ENCODE data around the gene ANXA9.
A peak's percentile ranks its signal among the peaks of the same experiment; 100 is the strongest.

Gene ANXA9

GRCh38 chr1:150974580-150975478, 7.3 kb upstream of the ANXA9 start, which contains the start of gene CERS2:
Gene CERS2 (minus strand): TSS chr1:150974835. CDS start chr1:150969090, 5,745 bp downstream.
- peak; percentile 62 to 63 for DNase-seq (ENCODE audit: low read depth in 1 of 2, low spot score in 1 of 2)

- DNase-seq (ENCODE audit: low read depth in 1 of 2, low spot score in 1 of 2), result no peak
Measured at GRCh38 chr1:150976401-150976821, 5.7 kb upstream of the ANXA9 start.

- DNase-seq (ENCODE audit: low read depth in 1 of 2, low spot score in 1 of 2), result peak; percentile 52 to 53
Measured at GRCh38 chr1:150976879-150977694, 5.0 kb upstream of the ANXA9 start.

- DNase-seq (ENCODE audit: low read depth in 1 of 2, low spot score in 1 of 2), result peak; percentile 70 to 77
Measured at GRCh38 chr1:150979092-150980056, 2.7 kb upstream of the ANXA9 start.

GRCh38 chr1:150981177-150981804, 801 bp upstream of the ANXA9 start:
- DNase-seq (ENCODE audit: low read depth in 1 of 2, low spot score in 1 of 2), result no peak

- no peak for DNase-seq (ENCODE audit: low read depth in 1 of 2, low spot score in 1 of 2)
Measured at GRCh38 chr1:150985179-150985825, 3.2 kb downstream of the ANXA9 start.

- DNase-seq (ENCODE audit: low read depth in 1 of 2, low spot score in 1 of 2), result no peak
Measured at GRCh38 chr1:150987924-150988323, 5.8 kb downstream of the ANXA9 start.

- DNase-seq (ENCODE audit: low read depth in 1 of 2, low spot score in 1 of 2), result no peak
Measured at GRCh38 chr1:150992626-150993025, 10.5 kb downstream of the ANXA9 start.

GRCh38 chr1:150994248-150994647, 12.2 kb downstream of the ANXA9 start:
- DNase-seq (ENCODE audit: low read depth in 1 of 2, low spot score in 1 of 2), result no peak

GRCh38 chr1:150995460-150995859, 13.4 kb downstream of the ANXA9 start:
- DNase-seq (ENCODE audit: low read depth in 1 of 2, low spot score in 1 of 2), result no peak

- DNase-seq (ENCODE audit: low read depth in 1 of 2, low spot score in 1 of 2), result no peak
Measured at GRCh38 chr1:150995896-150996295, 13.8 kb downstream of the ANXA9 start.

GRCh38 chr1:150997126-150997872, 15.2 kb downstream of the ANXA9 start:
- DNase-seq (ENCODE audit: low read depth in 1 of 2, low spot score in 1 of 2), result no peak

GRCh38 chr1:150997949-150998348, 15.9 kb downstream of the ANXA9 start:
- DNase-seq (ENCODE audit: low read depth in 1 of 2, low spot score in 1 of 2), result no peak

GRCh38 chr1:150999051-150999674, 17.1 kb downstream of the ANXA9 start:
- DNase-seq (ENCODE audit: low read depth in 1 of 2, low spot score in 1 of 2), result no peak

- no peak for DNase-seq (ENCODE audit: low read depth in 1 of 2, low spot score in 1 of 2)
Measured at GRCh38 chr1:150999926-151000325, 17.8 kb downstream of the ANXA9 start.

GRCh38 chr1:151000408-151000807, 18.3 kb downstream of the ANXA9 start:
- DNase-seq (ENCODE audit: low read depth in 1 of 2, low spot score in 1 of 2), result no peak

GRCh38 chr1:151001602-151002001, 19.5 kb downstream of the ANXA9 start:
- DNase-seq (ENCODE audit: low read depth in 1 of 2, low spot score in 1 of 2), result no peak

- no peak for DNase-seq (ENCODE audit: low read depth in 1 of 2, low spot score in 1 of 2)
Measured at GRCh38 chr1:151002051-151002450, 20.0 kb downstream of the ANXA9 start.

- no peak for DNase-seq (ENCODE audit: low read depth in 1 of 2, low spot score in 1 of 2)
Measured at GRCh38 chr1:151002611-151003010, 20.5 kb downstream of the ANXA9 start.

Data from stimulated activated CD4-positive, alpha-beta T cell treated with anti-CD3 and anti-CD28 coated beads, Interleukin-15, amount 100 ng/mL, for 1 hour (primary cell).